ENCODE measurements around the gene PAX8. TPM values are rescaled to one million over a fixed set of nuclear protein-coding genes. Genes with fewer than 3 reads are reported as not detected.
"Not testable (repeated sequence)": the region's sequence is repeated elsewhere in the genome, so short reads cannot be mapped to it uniquely, and the experiment has no call there.

Gene PAX8
- total and polyA plus RNA-seq, 2 of the 13 experiments (the other 11 are each of a cell fraction or from before 2014, with no cell fraction given), result 1.5 to 8.8 TPM

DNA sequence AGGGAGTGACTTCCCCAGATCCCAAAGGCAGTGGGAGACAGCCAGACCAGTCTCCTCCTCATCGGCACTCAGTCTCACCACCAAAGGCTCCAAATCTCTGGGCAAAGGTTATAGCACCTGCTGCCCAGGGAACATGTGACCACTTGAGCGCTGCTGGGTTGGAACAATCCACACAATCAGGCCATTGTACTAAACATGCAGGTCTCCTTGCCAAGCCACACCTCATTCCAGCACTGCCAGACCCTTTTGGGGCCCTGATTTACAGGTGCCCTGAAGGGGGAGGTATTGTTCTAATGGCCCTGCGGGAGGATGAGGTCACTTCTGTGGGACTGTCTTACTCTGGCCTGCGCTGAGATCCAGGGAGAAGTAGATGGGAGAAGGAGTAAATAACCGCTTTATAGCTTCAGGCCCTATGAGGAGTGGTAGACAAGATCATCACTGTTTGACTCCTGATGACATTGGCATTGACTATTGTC, 10.0 kb upstream of the PAX8 start (continued):
- TF ChIP-seq, protein P1, sequence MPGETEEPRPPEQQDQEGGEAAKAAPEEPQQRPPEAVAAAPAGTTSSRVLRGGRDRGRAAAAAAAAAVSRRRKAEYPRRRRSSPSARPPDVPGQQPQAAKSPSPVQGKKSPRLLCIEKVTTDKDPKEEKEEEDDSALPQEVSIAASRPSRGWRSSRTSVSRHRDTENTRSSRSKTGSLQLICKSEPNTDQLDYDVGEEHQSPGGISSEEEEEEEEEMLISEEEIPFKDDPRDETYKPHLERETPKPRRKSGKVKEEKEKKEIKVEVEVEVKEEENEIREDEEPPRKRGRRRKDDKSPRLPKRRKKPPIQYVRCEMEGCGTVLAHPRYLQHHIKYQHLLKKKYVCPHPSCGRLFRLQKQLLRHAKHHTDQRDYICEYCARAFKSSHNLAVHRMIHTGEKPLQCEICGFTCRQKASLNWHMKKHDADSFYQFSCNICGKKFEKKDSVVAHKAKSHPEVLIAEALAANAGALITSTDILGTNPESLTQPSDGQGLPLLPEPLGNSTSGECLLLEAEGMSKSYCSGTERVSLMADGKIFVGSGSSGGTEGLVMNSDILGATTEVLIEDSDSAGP (CRISPR knock-in tag; IDR thresholded peaks at IDR 0.05; ENCODE audit: borderline replicate concordance), result peak; percentile 44; the same call in 1 of the 2 replicates
- TF ChIP-seq, protein P2, sequence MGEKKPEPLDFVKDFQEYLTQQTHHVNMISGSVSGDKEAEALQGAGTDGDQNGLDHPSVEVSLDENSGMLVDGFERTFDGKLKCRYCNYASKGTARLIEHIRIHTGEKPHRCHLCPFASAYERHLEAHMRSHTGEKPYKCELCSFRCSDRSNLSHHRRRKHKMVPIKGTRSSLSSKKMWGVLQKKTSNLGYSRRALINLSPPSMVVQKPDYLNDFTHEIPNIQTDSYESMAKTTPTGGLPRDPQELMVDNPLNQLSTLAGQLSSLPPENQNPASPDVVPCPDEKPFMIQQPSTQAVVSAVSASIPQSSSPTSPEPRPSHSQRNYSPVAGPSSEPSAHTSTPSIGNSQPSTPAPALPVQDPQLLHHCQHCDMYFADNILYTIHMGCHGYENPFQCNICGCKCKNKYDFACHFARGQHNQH (CRISPR knock-in tag; IDR thresholded peaks at IDR 0.05), result peak; percentile 64; the same call in 1 of the 2 replicates
- peak; percentile 68; the same call in 1 of the 2 replicates for TF ChIP-seq POLR2AphosphoS5 (IDR thresholded peaks at IDR 0.05; ENCODE audit: low read depth, low read length)

DNA sequence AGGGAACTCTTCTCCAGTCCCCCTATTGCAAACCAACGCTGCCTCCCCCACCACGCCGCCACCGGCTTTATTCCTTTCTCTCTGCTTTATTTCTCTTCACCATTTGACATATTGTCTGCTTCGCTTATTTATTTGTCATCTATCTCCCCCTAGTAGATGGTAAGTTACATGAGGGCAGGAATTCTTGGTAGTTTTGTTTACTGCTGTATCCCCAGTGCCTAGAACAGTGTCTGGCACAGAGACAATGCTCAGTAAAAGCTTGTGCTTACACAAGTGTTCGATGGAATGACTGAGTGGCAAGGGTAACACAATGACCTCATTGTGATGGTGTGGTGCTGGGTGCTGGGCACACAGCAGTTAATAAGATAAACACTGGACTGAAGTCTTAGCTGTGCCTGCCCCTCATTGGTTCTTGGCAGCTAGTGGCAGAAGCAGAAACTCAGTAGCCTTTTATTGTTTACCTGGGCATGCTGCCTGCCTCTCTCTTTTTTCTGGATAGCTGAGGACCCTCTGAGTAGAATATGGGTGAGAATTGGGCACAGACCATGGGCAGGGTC, 9.5 kb upstream of the PAX8 start:
- DNase-seq (ENCODE audit: low spot score) (peak; percentile 69), ATAC-seq (peak; percentile 40)
- peak overlapping the region; percentile 80 for H3K27ac ChIP-seq (ENCODE audit: extremely low read length, insufficient read depth, low read length)
- intact Hi-C loops (cut with micrococcal nuclease; ENCODE audit: unreplicated experiment); H3K27me3 ChIP-seq (ENCODE audit: control insufficient read depth in 1 of 2, insufficient read depth in 2 of 2, low read length in 2 of 2); H3K9me3 ChIP-seq (ENCODE audit: low read length); H3K79me2 ChIP-seq (ENCODE audit: insufficient read depth, low read length); H2AFZ ChIP-seq (ENCODE audit: low read length); in situ Hi-C loops (cut with HindIII; ENCODE audit: extremely low pct_ligation_motif_present, low pct_unique_long_range_greater_than_20kb); FAIRE-seq; H3K36me3 ChIP-seq (replicated peaks in 1 of 2; ENCODE audit: control insufficient read depth in 1 of 2, insufficient read depth in 2 of 2, low read length in 2 of 2); CTCF ChIA-PET (ENCODE audit: low intra/inter-chr PET ratio, low total read pairs); H4K20me1 ChIP-seq (ENCODE audit: insufficient read depth, low read length); TF ChIP-seq FOXA1, SOX13 (IDR thresholded peaks at IDR 0.05): not testable (repeated sequence)
- H3K4me3 ChIP-seq (replicated peaks in 1 of 3; ENCODE audit: insufficient read depth in 1 of 3, low read depth in 2 of 3, low read length in 3 of 3), result peak overlapping the region in 1 of 3 experiments; percentile 24; a peak in 2 of 6 replicates
- H3K4me2 ChIP-seq (ENCODE audit: low read depth, low read length), result peak overlapping the region; percentile 72
- POLR2A ChIA-PET, result interaction anchor here (1.4 to 1.6 kb wide), 3 partner anchors 15 to 68 kb away, joined by 5 read pairs; no protein-coding TSS in a partner anchor
- WGBS (ENCODE audit: low lambda C conversion rate), result 24% methylated on average over 4 of the region's 6 CpGs
- H3K4me1 ChIP-seq (ENCODE audit: insufficient read depth, low read length), result peaks cover 68% of the 10 kb centered on the region
- TSS peak; percentile 92 for BruUV-seq (replicated peaks)
- peak overlapping the region; percentile 55 for H3K9ac ChIP-seq (ENCODE audit: insufficient read depth, low read depth, low read length)
- TF ChIP-seq GATAD1 (CRISPR knock-in tag; IDR thresholded peaks at IDR 0.05) (0 out of 2 replicates have a peak, but pooled peaks have one; percentile 26), CHD4 (IDR thresholded peaks at IDR 0.05; ENCODE audit: borderline replicate concordance, low read length) (peak; percentile 45; the same call in 1 of the 2 replicates), KDM1A (CRISPR knock-in tag; IDR thresholded peaks at IDR 0.05) (peak; percentile 76; the same call in 1 of the 2 replicates), ZNF3 (CRISPR knock-in tag; IDR thresholded peaks at IDR 0.05) (peak; percentile 65; the same call in 1 of the 2 replicates), FOXA1 (CRISPR knock-in tag; IDR thresholded peaks at IDR 0.05) (peak; percentile 20), MIXL1 (CRISPR knock-in tag; IDR thresholded peaks at IDR 0.05) (0 out of 2 replicates have a peak, but pooled peaks have one; percentile 5), SOX13 (CRISPR knock-in tag; conservative IDR thresholded peaks at IDR 0.05 in 1 of 2, IDR thresholded peaks at IDR 0.05 in 1 of 2) (0 out of 4 replicates have a peak, but pooled peaks of 1 of the 2 experiments have one; percentile 24)
- TF ChIP-seq, protein P3, sequence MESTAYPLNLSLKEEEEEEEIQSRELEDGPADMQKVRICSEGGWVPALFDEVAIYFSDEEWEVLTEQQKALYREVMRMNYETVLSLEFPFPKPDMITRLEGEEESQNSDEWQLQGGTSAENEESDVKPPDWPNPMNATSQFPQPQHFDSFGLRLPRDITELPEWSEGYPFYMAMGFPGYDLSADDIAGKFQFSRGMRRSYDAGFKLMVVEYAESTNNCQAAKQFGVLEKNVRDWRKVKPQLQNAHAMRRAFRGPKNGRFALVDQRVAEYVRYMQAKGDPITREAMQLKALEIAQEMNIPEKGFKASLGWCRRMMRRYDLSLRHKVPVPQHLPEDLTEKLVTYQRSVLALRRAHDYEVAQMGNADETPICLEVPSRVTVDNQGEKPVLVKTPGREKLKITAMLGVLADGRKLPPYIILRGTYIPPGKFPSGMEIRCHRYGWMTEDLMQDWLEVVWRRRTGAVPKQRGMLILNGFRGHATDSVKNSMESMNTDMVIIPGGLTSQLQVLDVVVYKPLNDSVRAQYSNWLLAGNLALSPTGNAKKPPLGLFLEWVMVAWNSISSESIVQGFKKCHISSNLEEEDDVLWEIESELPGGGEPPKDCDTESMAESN (CRISPR knock-in tag; conservative IDR thresholded peaks at IDR 0.05), result 0 out of 2 replicates have a peak, but pooled peaks have one; percentile 44
